ENCODE results near the gene RTF2.
A peak's percentile ranks its signal among the peaks of the same experiment; 100 is the strongest.

Gene RTF2

GRCh38 chr20:56439771-56440291 is 28.6 kb upstream of the RTF2 start:
- peak; percentile 68 for DNase-seq

GRCh38 chr20:56440346-56441007 is 27.9 kb upstream of the RTF2 start:
- DNase-seq, result no peak

GRCh38 chr20:56442389-56443365 is 25.8 kb upstream of the RTF2 start:
- DNase-seq, result no peak

GRCh38 chr20:56443654-56444540 is 24.5 kb upstream of the RTF2 start:
- no peak for DNase-seq

DNA sequence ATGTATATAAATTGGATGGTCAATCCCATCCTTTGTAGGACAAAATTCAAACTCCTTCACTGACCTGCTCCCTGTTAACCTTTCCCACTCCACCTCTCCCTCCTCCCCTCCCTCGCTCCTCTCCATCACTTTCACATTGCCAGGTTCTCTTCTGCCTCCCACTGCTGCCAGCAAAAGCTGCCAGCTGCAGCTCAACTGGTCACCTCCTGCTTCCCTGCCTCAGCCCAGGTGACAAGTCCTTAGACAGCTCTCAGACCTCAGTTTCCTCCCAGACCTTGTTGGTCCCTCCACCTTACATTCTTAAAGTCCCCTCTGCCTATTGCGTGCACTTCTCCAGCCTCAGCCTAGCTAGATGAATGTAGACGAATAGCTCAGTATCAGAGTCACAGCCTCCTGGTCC is 23.3 kb upstream of the RTF2 start:
- DNase-seq, result peak; percentile 39

DNA sequence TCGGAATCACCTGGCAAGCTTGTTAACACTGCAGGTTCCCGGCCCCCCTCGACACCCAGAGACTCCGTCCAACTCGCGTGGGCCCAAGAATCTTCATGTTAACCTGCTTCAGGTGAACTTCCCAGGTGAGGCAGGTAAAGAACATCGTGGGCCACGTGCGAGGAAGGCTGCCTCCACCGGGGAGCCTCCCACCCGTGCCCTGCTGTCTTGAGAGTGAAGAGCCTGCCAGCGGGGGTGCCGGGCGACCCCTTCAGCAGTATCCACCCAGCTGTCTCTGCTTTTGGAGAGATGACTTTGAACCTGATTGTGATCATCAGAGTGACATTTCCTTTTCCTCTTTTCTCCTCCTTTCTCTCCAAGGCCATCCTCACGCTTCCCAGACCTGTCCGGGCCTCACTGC is 22.9 kb upstream of the RTF2 start:
- DNase-seq, result peak; percentile 45

DNA sequence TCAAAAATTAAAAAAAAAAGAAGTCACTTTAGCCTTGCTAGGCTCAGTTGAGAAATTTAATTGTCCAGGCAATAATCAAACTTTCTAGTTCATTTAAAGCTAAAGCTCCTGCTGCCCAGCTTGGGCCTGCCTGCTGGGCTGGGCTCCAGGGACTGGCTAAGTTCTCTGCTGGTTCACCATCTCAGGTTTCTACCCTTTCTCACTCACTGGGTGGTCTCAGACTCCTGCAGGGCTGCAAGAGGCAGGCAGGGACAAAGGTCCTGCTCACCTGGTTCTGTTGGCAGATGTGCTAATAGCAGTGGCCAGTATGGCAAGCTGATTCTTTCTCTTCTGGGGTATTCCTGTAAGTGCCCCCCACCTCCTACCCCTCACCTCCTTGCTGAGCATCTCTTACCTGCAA is 21.2 kb upstream of the RTF2 start:
- DNase-seq, result peak; percentile 23

DNA sequence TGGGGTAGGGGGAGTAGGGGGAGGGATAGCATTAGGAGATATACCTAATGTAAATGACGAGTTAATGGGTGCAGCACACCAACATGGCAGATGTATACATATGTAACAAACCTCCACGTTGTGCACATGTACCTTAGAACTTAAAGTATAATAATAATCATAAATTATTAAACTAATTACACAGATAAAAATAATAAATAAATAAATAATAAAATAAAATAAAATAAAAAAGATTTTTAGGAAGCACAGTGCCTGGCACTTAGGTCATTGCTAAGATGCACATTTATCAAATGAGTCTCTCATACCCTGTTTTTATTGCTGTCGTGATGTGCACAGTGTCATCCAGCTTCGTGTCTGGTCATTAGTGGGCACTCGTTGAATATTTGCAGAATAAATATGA is 19.0 kb upstream of the RTF2 start:
- no peak for DNase-seq

DNA sequence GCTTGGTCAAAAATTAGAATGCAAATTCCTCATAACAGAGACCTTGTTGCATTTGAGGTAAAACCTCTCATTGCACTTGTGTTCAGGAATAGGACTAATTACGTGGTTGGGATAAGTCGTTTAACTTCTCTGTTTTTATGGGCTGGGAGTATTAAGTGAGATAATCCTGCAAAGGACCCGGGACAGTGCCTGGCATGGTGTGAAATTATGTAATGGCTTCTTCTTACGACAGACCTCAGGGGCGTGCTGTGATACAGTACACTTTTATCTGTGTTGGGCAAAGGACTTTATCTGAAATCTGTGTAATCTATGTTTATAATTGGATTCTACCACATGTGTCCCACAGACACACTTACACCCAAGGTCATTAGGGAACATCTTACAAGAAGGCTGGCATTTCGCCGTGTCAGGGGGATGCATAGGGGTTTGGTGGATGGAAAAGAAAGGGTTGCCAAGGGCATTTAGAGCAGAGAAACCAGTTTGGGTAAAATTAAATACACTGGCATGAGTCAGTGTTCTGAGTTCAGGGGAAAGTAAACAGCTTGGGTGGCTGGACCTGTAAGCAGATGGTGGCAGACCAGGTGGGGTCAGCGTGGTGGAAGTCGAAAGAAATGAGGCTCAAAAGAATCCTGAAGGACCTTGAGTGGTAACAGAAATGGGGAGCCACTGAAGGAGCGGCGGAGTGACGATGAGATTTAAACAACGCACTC is 17.2 kb upstream of the RTF2 start:
- DNase-seq, result peak; percentile 33

DNA sequence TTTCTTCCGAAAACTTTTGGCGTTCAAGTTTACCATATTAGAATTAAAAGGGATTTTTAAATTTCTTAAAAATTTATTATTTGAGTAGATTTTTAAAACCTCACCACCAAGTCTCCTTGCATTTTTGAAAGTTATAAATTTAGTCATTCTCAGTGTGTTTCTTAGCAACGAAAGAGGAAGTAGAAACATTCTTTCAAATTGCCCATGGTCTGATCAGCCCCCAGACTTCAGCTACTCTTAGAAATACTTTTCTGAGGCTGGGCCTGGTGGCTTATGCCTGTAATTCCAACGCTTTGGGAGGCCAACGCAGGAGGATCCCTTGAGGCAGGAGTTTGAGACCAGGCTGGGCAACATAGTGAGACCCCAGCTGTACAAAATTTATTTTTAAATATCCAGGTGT is 15.1 kb upstream of the RTF2 start:
- DNase-seq, result no peak

- DNase-seq, result no peak
Measured at GRCh38 chr20:56454754-56455153, 13.7 kb upstream of the RTF2 start.

DNA sequence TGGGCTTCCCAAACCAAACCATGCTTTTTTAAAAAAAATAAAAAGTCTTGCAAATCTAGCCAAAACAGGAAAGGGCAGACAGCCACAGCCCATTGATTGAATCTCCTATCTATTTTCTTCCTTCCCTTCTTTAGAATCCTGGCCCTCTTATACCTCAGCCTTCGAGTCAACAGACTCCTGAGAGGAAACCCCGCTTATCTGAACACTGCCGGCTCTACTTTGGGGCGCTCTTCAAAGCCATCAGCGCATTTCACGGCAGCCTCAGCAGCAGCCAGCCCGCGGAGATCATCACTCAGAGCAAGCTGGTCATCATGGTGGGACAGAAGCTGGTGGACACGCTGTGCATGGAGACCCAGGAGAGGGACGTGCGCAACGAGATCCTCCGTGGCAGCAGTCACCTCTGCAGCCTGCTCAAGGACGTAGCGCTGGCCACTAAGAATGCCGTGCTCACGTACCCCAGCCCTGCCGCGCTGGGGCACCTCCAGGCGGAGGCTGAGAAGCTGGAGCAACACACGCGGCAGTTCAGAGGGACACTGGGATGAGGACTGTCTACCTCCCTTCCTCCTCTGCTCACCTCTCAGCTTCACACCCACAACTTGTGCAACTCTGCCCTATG is 10.1 kb upstream of the RTF2 start:
- DNase-seq, result no peak

- DNase-seq, result no peak
Measured at GRCh38 chr20:56460459-56460858, 8.0 kb upstream of the RTF2 start.

GRCh38 chr20:56461576-56461975 is 6.9 kb upstream of the RTF2 start:
- no peak for DNase-seq

- no peak for DNase-seq
Measured at GRCh38 chr20:56463428-56463827, 5.0 kb upstream of the RTF2 start.

DNA sequence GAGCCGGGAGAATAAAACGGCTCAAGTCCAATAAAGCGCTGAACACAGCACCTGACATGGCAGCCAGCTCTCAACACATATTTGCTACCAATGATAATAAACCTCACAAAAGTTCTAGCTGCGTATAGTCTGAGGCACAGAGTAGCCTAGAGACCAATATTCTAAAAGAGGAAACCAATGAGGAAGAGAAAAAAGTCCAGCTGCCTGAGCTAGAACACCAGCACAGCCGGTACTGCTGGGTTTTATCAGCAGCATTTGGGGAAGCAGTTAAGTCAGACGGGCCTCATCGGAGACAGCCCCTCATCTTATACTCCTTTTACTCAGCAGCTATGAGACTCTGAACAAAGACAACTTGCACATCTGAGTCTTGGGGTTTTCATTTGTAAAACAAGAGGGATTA is 2.4 kb upstream of the RTF2 start:
- no peak for DNase-seq

- no peak for DNase-seq
Measured at GRCh38 chr20:56467968-56468315, 485 bp upstream of the RTF2 start.

DNA sequence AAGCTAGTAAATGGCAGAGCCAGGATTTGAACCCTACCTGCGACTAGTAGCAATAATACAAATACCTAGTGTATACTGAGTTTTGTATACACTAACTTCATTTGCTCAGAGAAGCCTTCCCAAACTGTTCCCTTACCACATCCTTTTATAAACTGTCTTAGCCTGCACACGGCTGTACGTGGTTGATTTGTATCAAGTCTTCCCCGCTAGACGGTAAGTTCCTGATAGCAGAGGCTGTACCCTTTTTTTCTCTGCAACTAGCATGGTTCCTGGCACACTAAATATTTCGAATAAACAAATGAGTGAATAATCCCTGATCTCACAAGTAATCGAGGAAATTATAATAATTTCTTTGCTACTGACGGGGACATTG is 636 bp downstream of the RTF2 start:
- DNase-seq, result no peak

- no peak for DNase-seq
Measured at GRCh38 chr20:56483970-56484369, 15.5 kb downstream of the RTF2 start.

- DNase-seq, result no peak
Measured at GRCh38 chr20:56487216-56487615, 18.8 kb downstream of the RTF2 start.

- no peak for DNase-seq
Measured at GRCh38 chr20:56488566-56488965, 20.1 kb downstream of the RTF2 start.

GRCh38 chr20:56501116-56501515 is 32.7 kb downstream of the RTF2 start:
- no peak for DNase-seq

All from activated CD8-positive, alpha-beta memory T cell treated with anti-CD3 and anti-CD28 coated beads, Interleukin-2, amount 50 U/mL, for 48 hours (primary cell).